ENCODE results near the gene LGR4. TPM values are rescaled to one million over a fixed set of nuclear protein-coding genes. Genes with fewer than 3 reads are reported as not detected.

LGR4 gene
- total and polyA plus RNA-seq, 12 donors: 7.3 to 90.4 (median 38.6) TPM

DNA sequence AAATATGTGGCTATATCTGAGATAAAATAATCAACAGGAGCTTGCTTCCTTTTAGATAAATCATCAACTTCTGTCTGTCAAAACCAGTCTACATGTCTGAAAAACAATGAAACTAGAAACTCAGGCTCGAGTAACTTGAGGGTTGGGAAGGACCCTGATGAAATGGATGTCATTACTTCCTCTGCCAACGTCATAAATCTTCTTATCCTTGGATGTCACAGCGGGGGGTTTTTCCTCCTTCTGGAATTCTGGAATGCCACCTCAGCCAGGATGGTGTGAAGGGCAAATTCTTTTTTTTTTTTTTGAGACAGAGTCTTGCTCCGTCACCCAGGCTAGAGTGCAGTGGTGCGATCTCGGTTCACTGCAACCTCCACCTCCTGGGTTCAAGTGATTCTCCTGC is 13.4 kb downstream of the LGR4 start:
- WGBS, 4 donors: 53 to 63% (median 59%) methylated on average over 6 of the region's 6 CpGs
- TF ChIP-seq, protein P1, sequence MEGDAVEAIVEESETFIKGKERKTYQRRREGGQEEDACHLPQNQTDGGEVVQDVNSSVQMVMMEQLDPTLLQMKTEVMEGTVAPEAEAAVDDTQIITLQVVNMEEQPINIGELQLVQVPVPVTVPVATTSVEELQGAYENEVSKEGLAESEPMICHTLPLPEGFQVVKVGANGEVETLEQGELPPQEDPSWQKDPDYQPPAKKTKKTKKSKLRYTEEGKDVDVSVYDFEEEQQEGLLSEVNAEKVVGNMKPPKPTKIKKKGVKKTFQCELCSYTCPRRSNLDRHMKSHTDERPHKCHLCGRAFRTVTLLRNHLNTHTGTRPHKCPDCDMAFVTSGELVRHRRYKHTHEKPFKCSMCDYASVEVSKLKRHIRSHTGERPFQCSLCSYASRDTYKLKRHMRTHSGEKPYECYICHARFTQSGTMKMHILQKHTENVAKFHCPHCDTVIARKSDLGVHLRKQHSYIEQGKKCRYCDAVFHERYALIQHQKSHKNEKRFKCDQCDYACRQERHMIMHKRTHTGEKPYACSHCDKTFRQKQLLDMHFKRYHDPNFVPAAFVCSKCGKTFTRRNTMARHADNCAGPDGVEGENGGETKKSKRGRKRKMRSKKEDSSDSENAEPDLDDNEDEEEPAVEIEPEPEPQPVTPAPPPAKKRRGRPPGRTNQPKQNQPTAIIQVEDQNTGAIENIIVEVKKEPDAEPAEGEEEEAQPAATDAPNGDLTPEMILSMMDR (IDR thresholded peaks at IDR 0.05): no peak
- TF ChIP-seq POLR2A (IDR thresholded peaks at IDR 0.05): no peak
- DNase-seq: no peak
- H3K27me3 ChIP-seq: no peaks in the 10 kb centered on the region
- H3K27ac ChIP-seq: no peak overlapping the region
- H3K9me3 ChIP-seq (replicated peaks in 1 of 3): no peaks in the 10 kb centered on the region
- peaks cover 22 to 34% of the 10 kb centered on the region in 2 donors for H3K4me1 ChIP-seq (replicated peaks in 1 of 2)
- H3K4me3 ChIP-seq: no peak overlapping the region
- intact Hi-C loops (cut with DNase I): no loop called here
- H3K36me3 ChIP-seq (replicated peaks in 1 of 2): no peaks in the 10 kb centered on the region

DNA sequence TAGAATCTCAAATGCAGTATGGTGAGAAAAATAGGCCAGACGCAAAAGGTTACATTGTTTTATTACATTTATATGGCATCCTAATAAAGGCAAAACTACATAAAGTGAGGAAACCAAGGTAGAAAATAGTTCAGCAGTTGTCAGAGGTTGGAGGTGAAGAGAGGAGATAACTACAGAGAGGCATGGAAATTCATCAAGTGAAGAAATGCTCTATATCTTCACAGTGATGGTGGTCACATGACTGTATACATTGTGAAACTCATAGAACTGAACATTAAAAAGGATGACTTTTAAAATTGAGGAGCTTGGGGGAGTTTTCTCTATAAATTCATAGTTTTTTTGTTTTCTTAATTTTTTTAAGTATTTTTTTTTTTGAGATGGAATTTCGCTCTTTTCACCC is 14.4 kb downstream of the LGR4 start:
- no peaks in the 10 kb centered on the region for H3K9me3 ChIP-seq (replicated peaks in 1 of 3)
- DNase-seq: no peak
- intact Hi-C loops (cut with DNase I): no loop called here
- H3K36me3 ChIP-seq (replicated peaks in 1 of 2): no peaks in the 10 kb centered on the region
- peaks cover 14 to 33% of the 10 kb centered on the region in 2 donors for H3K4me1 ChIP-seq (replicated peaks in 1 of 2)
- TF ChIP-seq, protein P1 (IDR thresholded peaks at IDR 0.05): no peak
- TF ChIP-seq POLR2A (IDR thresholded peaks at IDR 0.05): no peak
- 91 to 98% (median 94%) methylated on average over 2 of the region's 2 CpGs for WGBS, 4 donors
- H3K27me3 ChIP-seq: no peaks in the 10 kb centered on the region
- no peak overlapping the region for H3K27ac ChIP-seq
- H3K4me3 ChIP-seq: no peak overlapping the region

DNA sequence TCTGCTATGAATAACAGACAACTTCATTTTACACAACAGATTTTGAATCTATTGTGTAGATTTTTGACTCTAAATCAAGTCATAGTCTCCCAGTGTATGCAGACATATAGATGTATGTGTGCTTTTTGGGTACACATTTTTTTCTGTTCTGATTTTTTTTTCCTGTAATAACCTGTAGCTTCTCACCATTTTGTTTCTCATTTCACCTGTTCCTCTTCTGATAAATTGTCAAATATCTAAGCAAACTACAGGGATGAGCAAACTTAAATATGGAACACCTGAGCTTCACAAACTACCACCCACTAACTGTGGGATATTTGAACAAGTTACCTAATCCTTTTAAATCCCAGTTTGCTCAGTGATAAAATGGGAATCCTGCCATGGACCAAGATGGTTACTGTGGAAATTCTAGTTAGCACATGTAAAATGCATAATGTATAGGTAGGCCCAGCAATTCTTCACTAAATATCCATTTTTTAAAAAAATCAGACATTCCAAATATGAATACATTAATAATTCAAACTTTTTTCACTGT is 15.7 kb downstream of the LGR4 start:
- intact Hi-C loops (cut with DNase I): no loop called here
- Histone ChIP-seq H3K36me3 (replicated peaks in 1 of 2) (no peaks in the 10 kb centered on the region), H3K4me1 (replicated peaks in 1 of 2) (peaks cover 8 to 37% of the 10 kb centered on the region in 2 donors), H3K9me3 (replicated peaks in 1 of 3) (no peaks in the 10 kb centered on the region), H3K27me3 (no peaks in the 10 kb centered on the region), H3K4me3 (no peak overlapping the region), H3K27ac (no peak overlapping the region)
- TF ChIP-seq, protein P1 (IDR thresholded peaks at IDR 0.05): no peak
- no peak for TF ChIP-seq POLR2A (IDR thresholded peaks at IDR 0.05)
- no peak for DNase-seq

DNA sequence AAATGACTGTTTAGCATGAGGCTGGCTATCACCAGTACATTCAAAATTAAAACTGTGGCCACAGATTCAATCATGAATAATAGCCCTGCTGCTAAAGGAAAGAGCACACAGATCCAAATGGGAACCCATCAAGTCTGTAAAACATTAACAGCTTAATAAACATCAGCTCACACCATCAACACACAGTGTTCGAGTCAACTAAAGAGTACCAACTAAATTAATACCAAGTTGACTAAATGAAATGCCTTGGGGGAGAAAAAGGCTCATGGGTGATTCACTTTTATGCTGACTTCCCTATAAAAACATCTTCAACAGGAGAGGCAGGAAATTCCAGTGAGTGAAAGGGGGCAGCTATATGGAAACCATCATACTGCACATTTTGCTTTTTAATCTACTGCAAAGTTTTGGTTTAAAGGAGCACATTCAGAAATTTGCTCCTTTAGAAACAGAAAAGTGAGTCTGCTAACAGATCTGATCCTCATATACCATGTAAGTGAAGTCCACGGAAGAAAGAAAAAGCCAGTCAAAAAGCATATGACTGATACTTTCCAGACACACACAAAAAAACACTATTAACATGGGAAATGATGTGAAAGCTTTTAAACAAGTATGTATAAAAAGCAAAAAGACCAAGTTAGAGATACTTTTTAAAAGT is 16.3 kb downstream of the LGR4 start:
- H3K9me3 ChIP-seq (replicated peaks in 1 of 3): no peaks in the 10 kb centered on the region
- no peak overlapping the region for H3K4me3 ChIP-seq
- H3K27me3 ChIP-seq: no peaks in the 10 kb centered on the region
- H3K36me3 ChIP-seq (replicated peaks in 1 of 2): no peaks in the 10 kb centered on the region
- no peak overlapping the region for H3K27ac ChIP-seq
- 68 to 81% (median 72%) methylated on average over 2 of the region's 2 CpGs for WGBS, 4 donors
- intact Hi-C loops (cut with DNase I): no loop called here
- TF ChIP-seq, protein P1 (IDR thresholded peaks at IDR 0.05): no peak
- no peak for TF ChIP-seq POLR2A (IDR thresholded peaks at IDR 0.05)
- DNase-seq: no peak
- H3K4me1 ChIP-seq (replicated peaks in 1 of 2): peaks cover 8 to 43% of the 10 kb centered on the region in 2 donors
